OCI-LY7 (cell line): ENCODE measurements around the gene SMTNL1. TPM values are rescaled to one million over a fixed set of nuclear protein-coding genes. Genes with fewer than 3 reads are reported as not detected.

Source experiments
- BruUV-seq: library from RNA; stranded (reverse); fragments of 400-500 nt; replicated peaks from 2 replicates; lab custom pipeline; 2021; lab: Mats Ljungman, UMichigan
- CTCF ChIA-PET: fragments of 300-600 bp; sonication (Branson Sonifier 250); formaldehyde crosslinking; loops from one replicate; lab custom pipeline; 2022; ENCODE audit warnings: antibody characterized with exemption; ENCODE audit not compliant: unreplicated experiment; lab: Charles Lee
- POLR2A ChIA-PET: fragments of 300-600 bp; sonication (Branson Sonifier 250); formaldehyde crosslinking; loops from one replicate; lab custom pipeline; 2022; ENCODE audit warnings: antibody characterized with exemption; lab: Charles Lee
- DNase-seq: peaks from one replicate; pipeline ENCODE4 v3.0.0-alpha.2; 2015; ENCODE audit warnings: low spot score
- H2AFZ ChIP-seq: fragments of 200-600 bp; sonication (generic), shearing (Covaris generic); 2 replicates; pipeline ENCODE4 v1.6.1; 2014; ENCODE audit warnings: mild to moderate bottlenecking, antibody characterized with exemption, low read length, moderate library complexity
- H3K27ac ChIP-seq: fragments of 200-600 bp; sonication (generic); 2 replicates; pipeline ENCODE4 v1.5.1; 2014; ENCODE audit warnings: mixed run types, low read depth, mild to moderate bottlenecking, moderate library complexity, low read length, inconsistent platforms; ENCODE audit not compliant: poor library complexity, severe bottlenecking
- H3K36me3 ChIP-seq: fragments of 200-600 bp; sonication (generic); 2 replicates; pipeline ENCODE4 v1.6.1; 2014; ENCODE audit warnings: mild to moderate bottlenecking, antibody characterized with exemption, low read length, moderate library complexity, mixed read lengths; ENCODE audit not compliant: insufficient read depth
- H3K4me1 ChIP-seq: fragments of 200-600 bp; sonication (generic); 2 replicates; pipeline ENCODE4 v1.5.1; 2014; ENCODE audit warnings: mild to moderate bottlenecking, low read length; ENCODE audit not compliant: insufficient read depth, poor library complexity, severe bottlenecking
- H3K4me2 ChIP-seq: fragments of 200-600 bp; sonication (generic); 2 replicates; pipeline ENCODE4 v1.6.1; 2014; ENCODE audit warnings: mild to moderate bottlenecking, low read length
- H3K4me3 ChIP-seq: fragments of 200-600 bp; sonication (generic); 2 replicates; pipeline ENCODE4 v1.5.1; 2014; ENCODE audit warnings: mild to moderate bottlenecking, low read depth, low read length; ENCODE audit not compliant: poor library complexity, severe bottlenecking
- H3K79me2 ChIP-seq: fragments of 200-600 bp; sonication (generic); 2 replicates; pipeline ENCODE4 v1.6.1; 2016; ENCODE audit warnings: low read depth, mild to moderate bottlenecking, low read length, moderate library complexity, mixed read lengths; ENCODE audit not compliant: insufficient read depth
- H3K9me2 ChIP-seq: fragments of 200-600 bp; sonication (generic); 2 replicates; pipeline ENCODE4 v1.6.1; 2016; ENCODE audit warnings: mild to moderate bottlenecking, low read length, mixed read lengths; ENCODE audit not compliant: insufficient read depth
- H3K9me3 ChIP-seq: fragments of 200-600 bp; sonication (generic); 2 replicates; pipeline ENCODE4 v1.6.1; 2014; ENCODE audit warnings: mild to moderate bottlenecking, mixed run types, low read length, mixed read lengths
- H4K20me1 ChIP-seq: fragments of 200-600 bp; sonication (generic); 2 replicates; pipeline ENCODE4 v1.6.1; 2014; ENCODE audit warnings: mild to moderate bottlenecking, antibody characterized with exemption, low read length, moderate library complexity, mixed read lengths; ENCODE audit not compliant: insufficient read depth
- CTCF ChIP-seq: fragments of 200-600 bp; sonication (generic); conservative IDR thresholded peaks from 2 replicates; pipeline ENCODE4 v1.5.1; 2014; ENCODE audit warnings: mild to moderate bottlenecking, antibody characterized with exemption, low read length, moderate library complexity, mixed read lengths
- EZH2phosphoT487 ChIP-seq: fragments of 200-600 bp; sonication (generic); IDR thresholded peaks from 2 replicates; pipeline ENCODE4 v1.6.1; 2018; ENCODE audit warnings: low read depth, borderline replicate concordance, mild to moderate bottlenecking, mixed run types, antibody characterized with exemption, low read length, moderate library complexity, mixed read lengths
- intact Hi-C: fragments of 100-400 bp; cut with micrococcal nuclease; formaldehyde crosslinking; loops from one replicate; pipeline ENCODE4 v1.10.0; 2022; ENCODE audit not compliant: unreplicated experiment
- total RNA-seq, 2 experiments: library from RNA; depleted of rRNA in 1 of 2; stranded (reverse); fragments of >200 nt in 1 of 2; shearing (Covaris generic) in 1 of 2; gene quantifications; 2 replicates each; pipeline ENCODE4 v1.2.3, GENCODE V29; 2014 to 2022

SMTNL1 gene
- total RNA-seq, 2 experiments from 2014 or later, result not detected

GRCh38 chr11:57527056-57527631, 10.3 kb upstream of the SMTNL1 start:
- Histone ChIP-seq H3K79me2 (peaks cover 32% of the 10 kb centered on the region), H3K27ac (no peak overlapping the region), H3K4me2 (peak overlapping the region; percentile 6; the same call in 1 of the 2 replicates), H3K9me2 (no peaks in the 10 kb centered on the region), H3K4me3 (no peak overlapping the region), H2AFZ (no peak overlapping the region), H4K20me1 (0 out of 2 replicates have a peak, but pooled peaks cover 13% of the 10 kb centered on the region), H3K9me3 (no peaks in the 10 kb centered on the region), H3K36me3 (peaks cover 57% of the 10 kb centered on the region), H3K4me1 (peaks cover 31% of the 10 kb centered on the region)
- DNase-seq, result peak; percentile 75
- no TSS peak for BruUV-seq
- ChIA-PET POLR2A (interaction anchor here (0.6 to 7.2 kb wide), 8 partner anchors 9 to 180 kb away, joined by 3 to 56 read pairs (median 4); partner anchors contain the start of gene SLC43A1), CTCF (interaction anchor here (1.0 to 6.1 kb wide), 6 partner anchors 12 to 69 kb away, joined by 3 to 60 read pairs (median 12); partner anchors contain the start of gene SLC43A1)
- intact Hi-C loops, result loop anchor here (1.0 kb wide), 2 partner anchors 34 to 70 kb away; no protein-coding TSS in a partner anchor
- peak; percentile 100 for TF ChIP-seq CTCF
- no peak for TF ChIP-seq EZH2phosphoT487

DNA sequence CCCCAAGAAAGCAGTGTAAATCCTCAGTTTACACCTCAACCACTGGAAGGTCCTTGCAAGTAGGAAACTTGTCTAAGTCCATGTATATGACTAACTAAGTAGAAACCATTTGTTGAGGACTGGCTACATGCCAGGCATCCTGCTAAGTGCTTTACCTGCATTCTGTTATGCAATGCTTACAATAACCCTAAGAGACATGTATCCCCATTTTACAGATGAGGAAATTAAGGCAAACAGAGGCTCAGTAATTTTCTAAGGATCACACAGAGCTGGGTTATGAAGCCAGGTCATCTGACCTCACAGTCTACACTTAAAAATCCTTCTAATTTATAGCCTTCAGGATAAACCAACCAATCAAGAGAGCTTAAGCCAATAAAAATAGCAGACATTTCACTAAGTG, 8.4 kb upstream of the SMTNL1 start:
- POLR2A ChIA-PET, result interaction anchor here (4.5 to 7.2 kb wide), 2 partner anchors 14 to 35 kb away, joined by 34 to 56 read pairs; partner anchors contain the start of gene SLC43A1
- H3K79me2 ChIP-seq, result peaks cover 32% of the 10 kb centered on the region
- H4K20me1 ChIP-seq, result 0 out of 2 replicates have a peak, but pooled peaks cover 13% of the 10 kb centered on the region
- BruUV-seq, result no TSS peak
- CTCF ChIA-PET, result interaction anchor here (1.7 to 6.1 kb wide), 3 partner anchors 14 to 71 kb away, joined by 4 to 60 read pairs (median 21); partner anchors contain the start of gene SLC43A1
- peaks cover 31% of the 10 kb centered on the region for H3K4me1 ChIP-seq
- H3K9me2 ChIP-seq, result no peaks in the 10 kb centered on the region
- DNase-seq, result no peak
- peaks cover 57% of the 10 kb centered on the region for H3K36me3 ChIP-seq
- no peak overlapping the region for H3K27ac ChIP-seq
- no peaks in the 10 kb centered on the region for H3K9me3 ChIP-seq
- H3K4me3 ChIP-seq, result peak overlapping the region; percentile 97
- no peak overlapping the region for H2AFZ ChIP-seq
- peak overlapping the region; percentile 93 for H3K4me2 ChIP-seq
- TF ChIP-seq CTCF, result no peak
- TF ChIP-seq EZH2phosphoT487, result no peak
- intact Hi-C loops, result no loop called here
